NCI-H2227 treated with DMSO at 0.1 percent for 48 hours (cell line): Measurements from ENCODE around the gene RCBTB2.

Source experiments
- DNase-seq: peaks from one replicate; lab custom pipeline; 2025; lab: John Stamatoyannopoulos, UW

RCBTB2 gene

GRCh38 chr13:48563626-48564025 lies 30.7 kb upstream of the RCBTB2 start:
- DNase-seq: no peak

- DNase-seq: no peak
Observed at GRCh38 chr13:48562296-48563066, 29.6 kb upstream of the RCBTB2 start.

- no peak for DNase-seq
Observed at GRCh38 chr13:48561466-48562235, 28.8 kb upstream of the RCBTB2 start.

- DNase-seq: no peak
Observed at GRCh38 chr13:48560657-48561337, 27.9 kb upstream of the RCBTB2 start.

- DNase-seq: no peak
Observed at GRCh38 chr13:48559638-48560320, 26.9 kb upstream of the RCBTB2 start.

GRCh38 chr13:48556817-48557216 lies 23.9 kb upstream of the RCBTB2 start:
- no peak for DNase-seq

- DNase-seq: no peak
Observed at GRCh38 chr13:48555441-48555840, 22.6 kb upstream of the RCBTB2 start.

- no peak for DNase-seq
Observed at GRCh38 chr13:48551329-48551728, 18.4 kb upstream of the RCBTB2 start.

- no peak for DNase-seq
Observed at GRCh38 chr13:48549658-48550057, 16.8 kb upstream of the RCBTB2 start.

- no peak for DNase-seq
Observed at GRCh38 chr13:48547663-48548092, 14.8 kb upstream of the RCBTB2 start.

GRCh38 chr13:48545608-48546007 lies 12.7 kb upstream of the RCBTB2 start:
- no peak for DNase-seq

GRCh38 chr13:48542581-48543341 lies 9.9 kb upstream of the RCBTB2 start:
- DNase-seq: peak; percentile 42

GRCh38 chr13:48542138-48542537 lies 9.3 kb upstream of the RCBTB2 start:
- no peak for DNase-seq

- no peak for DNase-seq
Observed at GRCh38 chr13:48539550-48539949, 6.7 kb upstream of the RCBTB2 start.

GRCh38 chr13:48536621-48537250 lies 3.9 kb upstream of the RCBTB2 start:
- no peak for DNase-seq

GRCh38 chr13:48535766-48536165 lies 2.9 kb upstream of the RCBTB2 start:
- no peak for DNase-seq

GRCh38 chr13:48534911-48535501 lies 2.1 kb upstream of the RCBTB2 start:
- no peak for DNase-seq

GRCh38 chr13:48533961-48534600 lies 1.2 kb upstream of the RCBTB2 start:
- no peak for DNase-seq

- peak; percentile 17 for DNase-seq
Observed at GRCh38 chr13:48532256-48532505, 699 bp downstream of the RCBTB2 start.
